ENCODE measurements around the gene FARS2. TPM values are rescaled to one million over a fixed set of nuclear protein-coding genes. Genes with fewer than 3 reads are reported as not detected.

Gene FARS2
- total and polyA plus RNA-seq, 9 of the 15 experiments (the other 6 are each of a cell fraction or from before 2014, with no cell fraction given), result 16.5 to 62.2 (median 27.0) TPM

GRCh38 chr6:5308066-5308465 lies 46.8 kb downstream of the FARS2 start (continued):
- TF ChIP-seq, protein P1, sequence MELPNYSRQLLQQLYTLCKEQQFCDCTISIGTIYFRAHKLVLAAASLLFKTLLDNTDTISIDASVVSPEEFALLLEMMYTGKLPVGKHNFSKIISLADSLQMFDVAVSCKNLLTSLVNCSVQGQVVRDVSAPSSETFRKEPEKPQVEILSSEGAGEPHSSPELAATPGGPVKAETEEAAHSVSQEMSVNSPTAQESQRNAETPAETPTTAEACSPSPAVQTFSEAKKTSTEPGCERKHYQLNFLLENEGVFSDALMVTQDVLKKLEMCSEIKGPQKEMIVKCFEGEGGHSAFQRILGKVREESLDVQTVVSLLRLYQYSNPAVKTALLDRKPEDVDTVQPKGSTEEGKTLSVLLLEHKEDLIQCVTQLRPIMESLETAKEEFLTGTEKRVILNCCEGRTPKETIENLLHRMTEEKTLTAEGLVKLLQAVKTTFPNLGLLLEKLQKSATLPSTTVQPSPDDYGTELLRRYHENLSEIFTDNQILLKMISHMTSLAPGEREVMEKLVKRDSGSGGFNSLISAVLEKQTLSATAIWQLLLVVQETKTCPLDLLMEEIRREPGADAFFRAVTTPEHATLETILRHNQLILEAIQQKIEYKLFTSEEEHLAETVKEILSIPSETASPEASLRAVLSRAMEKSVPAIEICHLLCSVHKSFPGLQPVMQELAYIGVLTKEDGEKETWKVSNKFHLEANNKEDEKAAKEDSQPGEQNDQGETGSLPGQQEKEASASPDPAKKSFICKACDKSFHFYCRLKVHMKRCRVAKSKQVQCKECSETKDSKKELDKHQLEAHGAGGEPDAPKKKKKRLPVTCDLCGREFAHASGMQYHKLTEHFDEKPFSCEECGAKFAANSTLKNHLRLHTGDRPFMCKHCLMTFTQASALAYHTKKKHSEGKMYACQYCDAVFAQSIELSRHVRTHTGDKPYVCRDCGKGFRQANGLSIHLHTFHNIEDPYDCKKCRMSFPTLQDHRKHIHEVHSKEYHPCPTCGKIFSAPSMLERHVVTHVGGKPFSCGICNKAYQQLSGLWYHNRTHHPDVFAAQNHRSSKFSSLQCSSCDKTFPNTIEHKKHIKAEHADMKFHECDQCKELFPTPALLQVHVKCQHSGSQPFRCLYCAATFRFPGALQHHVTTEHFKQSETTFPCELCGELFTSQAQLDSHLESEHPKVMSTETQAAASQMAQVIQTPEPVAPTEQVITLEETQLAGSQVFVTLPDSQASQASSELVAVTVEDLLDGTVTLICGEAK (IDR thresholded peaks at IDR 0.05), result no peak
- TF ChIP-seq, protein P1 (CRISPR knock-in tag; IDR thresholded peaks at IDR 0.05), result no peak
